Measurements from ENCODE around the gene TMEM200C.

Gene TMEM200C

GRCh38 chr18:5899835-5900234 is 4.5 kb upstream of the TMEM200C start:
- Histone ChIP-seq H2AFZ (ENCODE audit: low read depth, low read length, severe bottlenecking) (no peak overlapping the region), H3K9me2 (replicated peaks; ENCODE audit: insufficient read depth, low read length) (no peaks in the 10 kb centered on the region), H3F3A (ENCODE audit: insufficient read depth) (no peaks in the 10 kb centered on the region), H3K4me2 (ENCODE audit: low read depth, low read length, poor library complexity, severe bottlenecking) (no peak overlapping the region), H4K20me1 (ENCODE audit: low read depth, low read length) (no peaks in the 10 kb centered on the region), H3K79me2 (ENCODE audit: insufficient read depth, low read length) (no peaks in the 10 kb centered on the region), H3K4me3 (ENCODE audit: insufficient read depth, low read length, poor library complexity, severe bottlenecking) (no peak overlapping the region), H3K27ac (ENCODE audit: low read depth, low read length) (no peak overlapping the region), H3K36me3 (ENCODE audit: low read length) (no peaks in the 10 kb centered on the region), H3K9ac (ENCODE audit: low read length) (no peak overlapping the region), H3K9me3 (ENCODE audit: insufficient read depth, low read length) (no peaks in the 10 kb centered on the region), H3K27me3 (ENCODE audit: low read length) (no peaks in the 10 kb centered on the region)
- no peak for TF ChIP-seq EZH2phosphoT487 (conservative IDR thresholded peaks at IDR 0.05; ENCODE audit: low read length)
- TF ChIP-seq CTCF (IDR thresholded peaks at IDR 0.05; ENCODE audit: insufficient read depth, low read length, poor library complexity, severe bottlenecking), result no peak

DNA sequence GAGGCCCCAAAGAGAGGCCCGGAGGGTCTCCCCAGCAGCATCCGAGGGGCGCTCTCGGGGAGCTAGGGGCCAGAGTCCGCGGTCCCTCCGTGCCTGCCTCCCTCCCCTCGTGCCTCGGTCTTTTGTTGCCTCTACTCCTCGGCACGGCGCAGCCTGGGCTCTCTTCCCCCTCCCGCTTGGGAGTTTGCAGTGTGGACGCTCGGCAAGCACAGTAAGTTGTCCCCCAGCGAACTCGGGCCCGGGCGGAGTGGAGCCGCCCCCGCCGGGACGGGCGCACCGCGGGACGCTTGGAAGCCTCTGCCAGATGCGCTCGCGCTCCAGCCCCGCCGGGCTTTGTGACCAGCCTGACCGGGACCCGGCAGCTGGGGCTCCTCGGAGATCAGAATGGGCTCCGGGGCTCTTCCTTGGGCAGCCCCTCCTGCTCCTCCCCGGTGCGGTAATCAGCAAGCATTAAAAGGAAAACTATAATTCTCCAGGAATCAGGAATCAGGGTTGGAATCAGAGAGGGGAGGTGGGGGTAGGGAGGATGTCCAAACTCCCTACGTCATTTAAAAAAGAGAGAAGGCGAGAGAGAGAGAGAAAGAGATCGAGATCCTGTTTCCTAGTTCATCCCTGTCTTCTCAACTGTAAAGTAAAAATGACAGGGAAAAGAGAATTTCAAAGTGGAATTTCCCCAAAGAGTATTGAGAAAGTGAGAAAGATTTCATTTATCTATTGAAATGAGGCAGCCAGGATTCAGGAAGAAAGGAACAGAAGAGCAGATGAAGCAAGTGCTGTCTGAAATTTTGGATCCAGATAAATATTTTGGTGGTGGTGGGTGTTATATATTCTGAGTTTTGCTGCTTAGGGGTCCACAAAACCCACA is 786 bp upstream of the TMEM200C start:
- Histone ChIP-seq H3K4me3 (ENCODE audit: insufficient read depth, low read length, poor library complexity, severe bottlenecking) (no peak overlapping the region), H3K9me3 (ENCODE audit: insufficient read depth, low read length) (no peaks in the 10 kb centered on the region), H3K27ac (ENCODE audit: low read depth, low read length) (no peak overlapping the region), H3K79me2 (ENCODE audit: insufficient read depth, low read length) (no peaks in the 10 kb centered on the region), H3K9ac (ENCODE audit: low read length) (no peak overlapping the region), H3K4me2 (ENCODE audit: low read depth, low read length, poor library complexity, severe bottlenecking) (no peak overlapping the region), H3K36me3 (ENCODE audit: low read length) (no peaks in the 10 kb centered on the region), H4K20me1 (ENCODE audit: low read depth, low read length) (no peaks in the 10 kb centered on the region), H3K9me2 (replicated peaks; ENCODE audit: insufficient read depth, low read length) (no peaks in the 10 kb centered on the region), H2AFZ (ENCODE audit: low read depth, low read length, severe bottlenecking) (no peak overlapping the region), H3F3A (ENCODE audit: insufficient read depth) (no peaks in the 10 kb centered on the region), H3K27me3 (ENCODE audit: low read length) (no peaks in the 10 kb centered on the region)
- no peak for TF ChIP-seq CTCF (IDR thresholded peaks at IDR 0.05; ENCODE audit: insufficient read depth, low read length, poor library complexity, severe bottlenecking)

DNA sequence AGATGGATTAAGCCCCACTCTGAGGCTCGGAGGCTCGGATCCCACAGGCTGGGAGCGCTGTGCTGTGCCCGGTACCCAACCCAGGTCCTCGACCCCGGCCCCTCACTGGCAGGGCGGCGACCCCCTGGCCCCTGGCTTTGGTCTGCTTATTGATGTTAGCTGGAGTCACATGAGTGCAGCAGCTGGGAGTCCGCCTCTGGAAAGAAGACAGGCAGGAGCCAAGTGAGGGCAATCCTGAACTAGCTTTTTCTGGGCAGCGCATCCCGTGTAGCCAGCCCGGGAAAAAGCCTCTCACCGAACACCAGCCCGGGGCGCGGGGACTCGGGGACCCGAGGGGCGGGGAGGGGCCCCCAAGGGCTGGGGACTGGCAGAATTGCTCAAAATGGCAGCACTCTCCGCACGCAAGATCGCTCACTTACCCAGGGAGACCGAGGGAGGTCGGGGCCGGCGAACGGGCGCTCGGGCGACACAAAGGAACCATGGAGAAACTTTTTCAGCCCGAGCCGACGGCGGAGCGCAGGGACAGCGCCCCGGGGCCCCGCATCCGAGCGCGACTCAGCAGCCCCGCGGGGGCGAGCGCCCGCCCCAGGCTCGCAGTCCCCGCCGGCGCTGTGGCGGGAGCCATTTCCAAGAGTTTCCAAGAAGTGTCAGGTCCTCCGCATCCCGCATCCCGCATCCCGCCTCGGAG is 567 bp downstream of the TMEM200C start:
- H3K36me3 ChIP-seq (ENCODE audit: low read length), result no peaks in the 10 kb centered on the region

More for the DNA sequence above, 567 bp downstream of the TMEM200C start:
- H3K79me2 ChIP-seq (ENCODE audit: insufficient read depth, low read length), result no peaks in the 10 kb centered on the region
- no peaks in the 10 kb centered on the region for H3F3A ChIP-seq (ENCODE audit: insufficient read depth)
- H3K9me2 ChIP-seq (replicated peaks; ENCODE audit: insufficient read depth, low read length), result no peaks in the 10 kb centered on the region
- H3K27ac ChIP-seq (ENCODE audit: low read depth, low read length), result no peak overlapping the region
- H4K20me1 ChIP-seq (ENCODE audit: low read depth, low read length), result no peaks in the 10 kb centered on the region
- TF ChIP-seq CTCF (IDR thresholded peaks at IDR 0.05; ENCODE audit: insufficient read depth, low read length, poor library complexity, severe bottlenecking) (no peak), EZH2phosphoT487 (conservative IDR thresholded peaks at IDR 0.05; ENCODE audit: low read length) (no peak)
- H3K4me3 ChIP-seq (ENCODE audit: insufficient read depth, low read length, poor library complexity, severe bottlenecking), result no peak overlapping the region
- H3K9ac ChIP-seq (ENCODE audit: low read length), result no peak overlapping the region
- no peaks in the 10 kb centered on the region for H3K9me3 ChIP-seq (ENCODE audit: insufficient read depth, low read length)
- H3K27me3 ChIP-seq (ENCODE audit: low read length), result no peaks in the 10 kb centered on the region
- H3K4me2 ChIP-seq (ENCODE audit: low read depth, low read length, poor library complexity, severe bottlenecking), result no peak overlapping the region
- H2AFZ ChIP-seq (ENCODE audit: low read depth, low read length, severe bottlenecking), result no peak overlapping the region
